Omental fat pad (tissue), 4 donors: ENCODE data around the gene HMCN2. TPM values are rescaled to one million over a fixed set of nuclear protein-coding genes. Genes with fewer than 3 reads are reported as not detected.
A peak's percentile ranks its signal among the peaks of the same experiment; 100 is the strongest.

Experiments used
- ATAC-seq: fragments of 150-250 bp; one replicate; pipeline ENCODE4 v1.9.1; 2016; ENCODE audit warnings: mild to moderate bottlenecking, moderate library complexity; ENCODE audit not compliant: low FRiP score
- DNase-seq: peaks from one replicate; pipeline ENCODE4 v3.0.0-alpha.2; 2019; ENCODE audit warnings: low spot score
- CTCF ChIP-seq, 3 donors: fragments of 450-650 bp; IDR thresholded peaks; one replicate each; pipeline ENCODE4 v1.5.1; 2016 to 2017; ENCODE audit warnings: antibody characterized with exemption in 3 of 3, mild to moderate bottlenecking in 3 of 3, moderate library complexity in 2 of 3
- total RNA-seq, 4 donors: library from RNA; depleted of rRNA; stranded (reverse); fragments of >200 nt; gene quantifications; one replicate each; pipeline ENCODE4 v1.1.0, GENCODE V29; 2016

Gene HMCN2
- total RNA-seq, 4 donors from 2014 or later: 0.19 to 5.8 (median 0.75) TPM

GRCh38 chr9:130331061-130331460 lies 65.5 kb downstream of the HMCN2 start:
- TF ChIP-seq CTCF (IDR thresholded peaks at IDR 0.05): no peak
- DNase-seq: no peak

GRCh38 chr9:130331573-130331972 lies 66.0 kb downstream of the HMCN2 start:
- TF ChIP-seq CTCF (IDR thresholded peaks at IDR 0.05): no peak
- ATAC-seq (peak; percentile 37), DNase-seq (no peak)

More at GRCh38 chr9:130331061-130331460, 65.5 kb downstream of the HMCN2 start:
- ATAC-seq: no peak

GRCh38 chr9:130332384-130332926 lies 66.9 kb downstream of the HMCN2 start:
- TF ChIP-seq CTCF (IDR thresholded peaks at IDR 0.05): no peak
- no peak for DNase-seq
- no peak for ATAC-seq

- no peak for DNase-seq
- TF ChIP-seq CTCF (IDR thresholded peaks at IDR 0.05): no peak
- ATAC-seq: no peak
Measured at GRCh38 chr9:130333041-130333711, 67.6 kb downstream of the HMCN2 start.

GRCh38 chr9:130333712-130334062 lies 68.1 kb downstream of the HMCN2 start:
- no peak for DNase-seq
- TF ChIP-seq CTCF (IDR thresholded peaks at IDR 0.05): no peak
- no peak for ATAC-seq

GRCh38 chr9:130334915-130335314 lies 69.4 kb downstream of the HMCN2 start:
- no peak for TF ChIP-seq CTCF (IDR thresholded peaks at IDR 0.05)
- DNase-seq: no peak
- no peak for ATAC-seq

- ATAC-seq: no peak
- no peak for DNase-seq
- TF ChIP-seq CTCF (IDR thresholded peaks at IDR 0.05): no peak
Measured at GRCh38 chr9:130336027-130336610, 70.6 kb downstream of the HMCN2 start.
